Hepatocyte (in vitro differentiated cells): Measurements from ENCODE around the gene FBXO11. TPM values are rescaled to one million over a fixed set of nuclear protein-coding genes. Genes with fewer than 3 reads are reported as not detected.

Experiments used
- DNase-seq: peaks from one replicate; pipeline ENCODE4 v3.0.0-alpha.2; 2016; ENCODE audit warnings: low spot score
- H2AFZ ChIP-seq: fragments of 200-600 bp; sonication (generic); 2 replicates; pipeline ENCODE4 v1.6.0; 2016; ENCODE audit warnings: antibody characterized with exemption, mild to moderate bottlenecking
- H3K27ac ChIP-seq: fragments of 200-600 bp; sonication (generic); 2 replicates; pipeline ENCODE4 v1.5.1; 2016; ENCODE audit warnings: mild to moderate bottlenecking
- H3K27me3 ChIP-seq: fragments of 200-600 bp; sonication (generic); 2 replicates; pipeline ENCODE4 v1.6.1; 2016
- H3K36me3 ChIP-seq: fragments of 200-600 bp; sonication (generic); replicated peaks from 2 replicates; pipeline ENCODE4 v1.5.1; 2016; ENCODE audit warnings: low read depth; ENCODE audit not compliant: insufficient read depth
- H3K4me1 ChIP-seq: fragments of 200-600 bp; sonication (generic); 2 replicates; pipeline ENCODE4 v1.5.1; 2016; ENCODE audit warnings: mild to moderate bottlenecking, moderate library complexity; ENCODE audit not compliant: insufficient read depth
- H3K4me2 ChIP-seq: fragments of 200-600 bp; sonication (generic); 2 replicates; pipeline ENCODE4 v1.6.0; 2016
- H3K4me3 ChIP-seq: fragments of 200-600 bp; sonication (generic); 2 replicates; pipeline ENCODE4 v1.5.1; 2016; ENCODE audit warnings: mild to moderate bottlenecking
- H3K79me2 ChIP-seq: fragments of 200-600 bp; sonication (generic); 2 replicates; pipeline ENCODE4 v1.6.0; 2017; ENCODE audit warnings: mild to moderate bottlenecking
- H3K9me2 ChIP-seq: fragments of 200-600 bp; sonication (generic); replicated peaks from 2 replicates; pipeline ENCODE4 v1.6.0; 2017; ENCODE audit warnings: mild to moderate bottlenecking; ENCODE audit not compliant: insufficient read depth
- H3K9me3 ChIP-seq: fragments of 200-600 bp; sonication (generic); 2 replicates; pipeline ENCODE4 v1.5.1; 2016; ENCODE audit warnings: low read depth, mild to moderate bottlenecking
- H4K20me1 ChIP-seq: fragments of 200-600 bp; sonication (generic); 2 replicates; pipeline ENCODE4 v1.6.0; 2016; ENCODE audit warnings: mild to moderate bottlenecking; ENCODE audit not compliant: insufficient read depth, poor library complexity, severe bottlenecking
- CTCF ChIP-seq: fragments of 200-600 bp; sonication (generic); IDR thresholded peaks from 2 replicates; pipeline ENCODE4 v1.5.1; 2016; ENCODE audit warnings: antibody characterized with exemption, mild to moderate bottlenecking; ENCODE audit not compliant: poor library complexity
- EZH2 ChIP-seq: fragments of 200-600 bp; sonication (generic); IDR thresholded peaks from 2 replicates; pipeline ENCODE4 v1.6.1; 2016; ENCODE audit warnings: antibody characterized with exemption, mild to moderate bottlenecking, borderline replicate concordance
- EZH2phosphoT487 ChIP-seq: fragments of 200-600 bp; sonication (generic); IDR thresholded peaks from one replicate; pipeline ENCODE4 v1.6.1; 2018; ENCODE audit warnings: antibody characterized with exemption, mild to moderate bottlenecking, low read depth, moderate library complexity; ENCODE audit not compliant: unreplicated experiment, severe bottlenecking
- WGBS: methylation state at CpG from one replicate; pipeline ENCODE4 v1.1.6; 2016; ENCODE audit warnings: low lambda C conversion rate; ENCODE audit errors: missing lambda C conversion rate; 5-methylcytosine and 5-hydroxymethylcytosine counted together
- polyA plus RNA-seq: library from polyadenylated mRNA; unstranded; fragments of >200 nt; fragmentation: Nextera tagmentation; extraction: Ambion mirVana; gene quantifications from 2 replicates; pipeline ENCODE4 v1.2.1, GENCODE V29; 2016
- total RNA-seq: library from RNA; depleted of rRNA; stranded (reverse); fragments of >200 nt; gene quantifications from 2 replicates; pipeline ENCODE4 v1.2.3, GENCODE V29; 2014

Gene FBXO11
- 41.9 and 63.9 TPM in 2 replicates for total RNA-seq
- polyA plus RNA-seq: 22.4 and 24.5 TPM in 2 replicates

GRCh38 chr2:47906157-47907038 is at the start of gene FBXO11:
TSS of gene FBXO11 (minus strand) at chr2:47906498. CDS start at chr2:47905720, 778 bp downstream.
- Histone ChIP-seq H3K9me2 (no peaks in the 10 kb centered on the region), H4K20me1 (peaks cover 29% of the 10 kb centered on the region), H3K9me3 (no peaks in the 10 kb centered on the region), H2AFZ (peak within 1 kb of the TSS; percentile 78), H3K27me3 (no peaks in the 10 kb centered on the region), H3K4me1 (peaks cover 10% of the 10 kb centered on the region), H3K36me3 (no peaks in the 10 kb centered on the region), H3K4me2 (peak within 1 kb of the TSS; percentile 75), H3K4me3 (peak within 1 kb of the TSS; percentile 88), H3K79me2 (peaks cover 40% of the 10 kb centered on the region), H3K27ac (peak within 1 kb of the TSS; percentile 99)
- peak; percentile 98 for DNase-seq
- peak; percentile 77 for TF ChIP-seq CTCF
- TF ChIP-seq EZH2: no peak
- no peak for TF ChIP-seq EZH2phosphoT487
- WGBS: 2% methylated on average over 27 of the region's 54 CpGs

- peak; percentile 19 for DNase-seq
- Histone ChIP-seq H4K20me1 (no peaks in the 10 kb centered on the region), H3K36me3 (no peaks in the 10 kb centered on the region), H3K9me3 (no peaks in the 10 kb centered on the region), H3K4me2 (no peak overlapping the region), H3K4me1 (no peaks in the 10 kb centered on the region), H3K79me2 (no peaks in the 10 kb centered on the region), H2AFZ (no peak overlapping the region), H3K9me2 (no peaks in the 10 kb centered on the region), H3K4me3 (no peak overlapping the region), H3K27me3 (no peaks in the 10 kb centered on the region), H3K27ac (no peak overlapping the region)
- 39% methylated on average over 2 of the region's 2 CpGs for whole genome bisulfite sequencing
- TF ChIP-seq EZH2phosphoT487 (no peak), EZH2 (no peak), CTCF (no peak)
These were observed 44.3 kb upstream of the FBXO11 start for GRCh38 chr2:47950340-47951301.

- Histone ChIP-seq H3K9me3 (no peaks in the 10 kb centered on the region), H3K27me3 (no peaks in the 10 kb centered on the region), H3K27ac (no peak overlapping the region), H3K79me2 (no peaks in the 10 kb centered on the region), H3K4me3 (no peak overlapping the region), H3K36me3 (no peaks in the 10 kb centered on the region), H3K4me1 (no peaks in the 10 kb centered on the region), H2AFZ (no peak overlapping the region), H3K4me2 (no peak overlapping the region), H3K9me2 (no peaks in the 10 kb centered on the region), H4K20me1 (no peaks in the 10 kb centered on the region)
- DNase-seq: no peak
- WGBS: 92% methylated on average over 5 of the region's 5 CpGs
- TF ChIP-seq CTCF: no peak
- TF ChIP-seq EZH2: no peak
- no peak for TF ChIP-seq EZH2phosphoT487
These were observed 40.3 kb upstream of the FBXO11 start for GRCh38 chr2:47946593-47946992.
